Glomerular visceral epithelial cell (primary cell): Measurements from ENCODE around the gene TRIM24.

Experiments used
- DNase-seq: peaks from one replicate; pipeline ENCODE4 v3.0.0-alpha.2; 2016; ENCODE audit errors: extremely low spot score

TRIM24 gene

DNA sequence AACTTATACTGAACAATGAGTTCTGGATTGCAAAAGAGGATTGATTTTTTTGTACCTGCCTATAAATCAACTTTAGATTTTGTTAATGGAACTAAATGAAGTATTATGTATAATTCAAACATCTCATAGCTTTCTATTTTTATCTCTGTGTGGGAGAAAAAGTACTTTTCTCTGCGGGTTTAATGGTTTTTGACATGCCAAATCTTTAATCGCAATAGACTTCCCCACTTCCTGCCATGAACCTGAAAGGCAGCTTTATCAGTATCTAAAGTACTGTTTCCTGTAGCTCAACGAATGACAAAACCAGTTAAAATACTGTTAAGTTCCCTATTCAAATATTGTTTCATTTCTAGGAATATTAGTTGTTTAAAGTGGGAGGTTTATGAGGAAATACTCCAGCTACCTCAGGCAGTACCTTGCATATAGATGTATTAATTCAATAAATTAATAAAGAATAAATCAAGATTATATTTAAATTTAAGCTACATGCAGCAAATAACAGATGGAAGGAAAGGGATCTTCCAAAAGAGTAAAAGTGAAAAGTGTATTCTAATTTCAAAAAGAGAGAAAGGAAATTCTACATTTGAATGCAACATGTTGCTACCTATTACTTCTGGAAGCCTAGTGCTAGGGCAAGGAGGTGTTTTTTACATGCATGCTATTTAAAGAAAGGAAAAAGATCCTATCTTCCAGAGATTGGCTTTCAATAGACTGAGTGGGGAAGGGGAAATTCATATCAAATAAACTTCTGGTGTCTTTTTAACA is 165.2 kb downstream of the TRIM24 start:
- no peak for DNase-seq

DNA sequence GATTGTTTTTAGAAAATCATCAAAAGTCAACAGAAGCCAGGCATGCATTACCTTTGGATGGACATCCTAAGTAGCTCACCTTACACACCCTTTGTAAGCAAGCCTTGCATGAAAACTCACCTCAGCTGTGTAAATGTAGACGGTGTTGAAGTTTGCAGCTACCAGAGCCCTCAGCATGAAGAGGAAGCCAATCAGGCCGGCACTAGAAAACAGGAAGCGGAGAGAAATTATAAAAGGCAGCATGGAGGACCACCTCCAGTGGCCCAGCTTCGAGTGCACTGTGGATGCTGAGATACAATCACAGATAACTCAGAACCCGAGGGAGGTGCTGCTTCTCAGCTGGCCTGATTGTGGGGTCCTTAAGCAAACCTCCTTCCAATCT is 165.8 kb downstream of the TRIM24 start:
- DNase-seq, result no peak

DNA sequence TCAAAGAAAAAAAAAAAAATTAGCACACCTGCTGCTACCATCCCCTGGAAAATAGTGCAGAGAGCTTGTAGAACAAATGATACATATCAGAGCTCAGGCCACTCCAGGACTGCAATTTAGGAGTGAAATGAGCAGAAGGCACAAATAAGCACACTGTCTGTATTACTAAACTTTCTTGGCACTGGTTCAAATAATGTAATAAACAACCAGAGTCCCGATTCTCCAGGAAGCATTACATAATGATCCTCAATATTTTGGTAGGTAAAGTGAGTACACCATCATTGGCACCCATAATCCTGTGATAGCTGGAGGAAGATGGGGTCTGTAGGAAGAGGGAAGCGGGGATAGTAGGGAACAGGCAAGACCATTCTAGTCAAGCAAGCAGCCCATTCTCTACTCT is 166.8 kb downstream of the TRIM24 start:
- no peak for DNase-seq

DNA sequence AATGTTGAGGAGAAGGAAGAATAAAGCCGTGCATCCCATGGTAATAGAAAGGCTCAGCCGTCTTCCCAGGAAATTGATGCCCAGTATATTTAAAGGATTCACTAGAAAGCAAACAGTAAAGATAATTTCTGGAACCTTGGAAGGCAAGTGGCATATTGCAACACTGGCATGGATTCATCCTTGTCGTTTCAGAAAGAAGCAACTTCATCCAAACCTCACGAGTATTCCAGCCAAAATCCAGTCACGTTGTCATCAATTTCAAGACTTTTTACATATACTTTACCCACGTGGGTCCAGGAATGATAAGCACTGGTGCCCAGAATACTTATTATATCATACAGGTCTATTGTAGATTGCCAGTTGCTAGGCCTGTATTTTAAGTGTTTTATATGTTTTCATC is 167.3 kb downstream of the TRIM24 start:
- DNase-seq, result no peak

- DNase-seq, result no peak
These were observed 170.1 kb downstream of the TRIM24 start for GRCh38 chr7:138630059-138630610.

- DNase-seq, result no peak
These were observed 172.3 kb downstream of the TRIM24 start for GRCh38 chr7:138632384-138632783.

GRCh38 chr7:138632826-138633602 is 173.0 kb downstream of the TRIM24 start:
- DNase-seq, result no peak
